Suppressor macrophage treated with lipopolysaccharide for 1 hour (primary cell): ENCODE measurements around the gene PRDM16.

Source experiments
- DNase-seq, 3 donors: peaks; one replicate each; pipeline ENCODE4 v3.0.0-alpha.2; 2020 to 2022

Gene PRDM16

DNA sequence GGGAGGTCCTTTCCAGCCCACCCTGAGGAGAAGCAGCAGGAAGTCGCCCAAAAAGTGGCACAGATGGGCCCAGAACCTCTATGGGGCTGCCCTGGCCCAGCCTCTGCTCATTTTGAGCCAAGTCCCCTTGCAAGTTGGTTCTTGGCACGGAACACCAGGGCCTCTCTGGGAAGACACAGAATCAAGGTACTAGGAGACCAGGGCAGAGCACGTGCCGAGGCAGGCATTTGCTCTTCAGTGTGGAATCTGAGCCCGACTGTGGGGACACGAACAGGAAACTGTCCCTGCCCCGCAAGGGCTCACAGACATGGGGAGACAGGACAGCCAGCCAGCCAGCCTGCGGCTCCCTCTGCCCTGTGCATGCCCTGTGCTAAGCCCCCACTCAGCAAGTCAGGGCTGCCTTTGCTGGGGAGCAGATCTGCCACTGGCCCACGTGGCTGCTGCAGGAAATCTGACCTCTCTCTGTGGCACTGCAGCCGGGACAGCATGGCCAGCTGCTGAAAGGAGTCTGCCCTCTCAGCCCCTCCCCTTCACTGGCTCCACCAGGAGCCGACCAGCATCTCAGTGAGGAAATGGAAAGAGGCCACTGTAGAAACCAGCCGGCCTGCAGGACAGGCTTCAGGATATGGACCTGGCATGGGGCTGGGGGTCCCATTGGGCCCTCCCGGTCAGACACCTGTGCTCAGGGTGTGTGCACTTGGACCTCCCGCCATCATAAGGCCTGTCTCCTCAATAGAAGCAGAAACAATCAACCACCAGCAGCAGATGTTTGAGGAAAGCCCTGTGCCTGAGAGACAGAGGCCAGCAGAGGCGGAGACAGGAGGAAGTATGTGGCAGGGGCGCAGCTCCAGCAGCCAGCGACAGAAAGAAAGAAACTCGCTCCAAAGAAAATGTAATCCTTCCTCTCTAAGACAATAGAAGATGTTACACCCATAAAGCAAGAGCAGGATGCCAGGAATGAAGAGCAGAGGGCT lies 389.2 kb downstream of the PRDM16 start:
- DNase-seq, result no peak

DNA sequence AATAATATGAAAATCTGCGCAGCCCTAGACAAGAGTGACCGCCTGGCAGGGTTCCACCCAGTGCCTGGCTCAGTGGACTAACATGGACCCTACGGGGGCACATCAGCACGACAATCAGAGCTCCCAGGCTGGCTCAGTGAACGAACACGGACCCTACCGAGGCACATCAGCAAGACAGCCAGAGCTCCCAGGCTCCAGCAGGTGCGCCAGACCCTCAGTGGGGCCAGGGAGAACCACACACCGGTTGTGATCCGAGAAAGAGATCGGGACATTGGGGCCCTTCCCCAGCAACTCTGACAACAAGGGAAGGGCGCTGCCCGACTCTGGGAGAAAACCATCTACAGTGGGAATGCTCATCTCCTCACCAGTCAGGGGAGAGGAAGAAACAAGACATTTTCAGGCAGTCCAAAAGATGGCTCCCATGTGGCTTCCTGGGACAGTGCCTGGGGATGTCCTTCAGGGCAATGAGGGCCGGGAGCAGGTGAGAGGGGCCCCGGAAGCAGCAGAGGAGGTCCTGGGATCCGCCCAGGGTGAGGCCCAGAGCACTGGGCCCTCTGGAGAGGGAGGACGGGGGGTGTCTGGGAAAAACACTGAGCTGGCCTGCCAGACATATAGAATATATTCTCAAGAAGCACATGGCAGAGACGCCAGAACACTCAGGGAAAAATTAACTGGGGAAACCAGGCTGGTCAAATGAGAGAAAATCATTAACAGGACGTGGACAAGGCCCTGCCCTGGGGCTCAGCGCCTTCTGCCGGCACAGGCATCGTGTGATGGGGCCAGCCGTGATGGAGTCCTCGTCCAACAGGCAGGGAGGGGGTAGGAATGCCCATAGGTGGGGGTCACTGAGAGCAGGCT lies 390.3 kb downstream of the PRDM16 start:
- no peak for DNase-seq

DNA sequence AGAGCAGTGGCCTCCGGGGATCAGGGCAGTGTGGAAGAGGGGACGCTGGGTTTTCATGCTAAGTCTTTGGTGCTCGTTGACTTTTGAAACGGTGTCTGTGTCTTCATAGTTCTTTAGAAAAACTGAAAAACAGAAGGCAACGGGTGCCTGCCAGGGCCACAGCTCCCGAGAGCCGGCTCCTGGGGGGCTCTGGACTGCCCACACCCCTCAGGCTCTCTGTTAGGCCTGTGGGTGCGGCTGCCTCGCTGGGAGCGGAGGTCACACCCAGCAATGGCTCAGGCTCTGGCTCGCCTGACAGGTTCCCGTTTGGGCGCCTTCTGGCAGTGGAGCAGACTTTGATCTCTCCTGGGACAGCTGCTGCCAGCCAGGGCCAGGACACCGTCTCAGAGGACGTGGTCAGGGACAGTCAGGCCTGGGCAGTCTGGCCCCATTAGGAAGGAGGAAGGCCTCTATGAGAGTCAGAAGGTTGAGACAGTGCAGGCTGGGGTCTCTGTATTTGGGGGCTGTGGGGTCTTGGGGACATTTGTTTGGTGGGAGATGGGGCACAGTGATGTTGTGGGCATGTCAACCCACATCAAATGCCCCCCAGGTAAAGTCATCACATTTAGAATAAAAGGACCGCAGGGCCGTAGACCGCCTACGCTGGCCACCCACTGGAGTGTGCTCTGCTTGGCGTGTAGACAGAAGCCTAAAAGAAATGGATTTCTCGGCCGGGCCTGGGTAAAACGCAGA lies 391.1 kb downstream of the PRDM16 start:
- no peak for DNase-seq

DNA sequence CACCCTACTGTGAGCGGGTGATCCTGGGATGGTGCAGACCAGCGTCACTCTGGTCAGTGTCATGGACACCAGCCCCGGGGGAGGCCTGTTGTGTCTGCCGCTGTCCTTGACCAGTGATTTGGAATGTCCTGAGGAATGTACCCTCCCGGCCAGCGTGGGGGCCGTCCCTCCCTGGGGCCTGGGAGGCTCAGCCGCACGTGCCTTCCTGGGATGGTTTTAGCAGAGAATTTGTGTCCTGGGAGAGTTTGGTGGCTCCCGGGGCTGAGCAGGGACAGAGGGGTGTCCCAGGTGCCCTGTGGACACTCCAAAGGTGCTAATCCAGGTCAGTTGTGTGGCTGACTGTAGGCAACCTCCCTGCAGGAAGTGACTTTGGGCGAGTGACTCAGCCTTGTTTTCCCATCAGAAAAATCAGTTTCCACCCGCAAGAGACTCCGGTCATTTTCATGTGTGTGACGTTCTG lies 391.7 kb downstream of the PRDM16 start:
- no peak for DNase-seq

DNA sequence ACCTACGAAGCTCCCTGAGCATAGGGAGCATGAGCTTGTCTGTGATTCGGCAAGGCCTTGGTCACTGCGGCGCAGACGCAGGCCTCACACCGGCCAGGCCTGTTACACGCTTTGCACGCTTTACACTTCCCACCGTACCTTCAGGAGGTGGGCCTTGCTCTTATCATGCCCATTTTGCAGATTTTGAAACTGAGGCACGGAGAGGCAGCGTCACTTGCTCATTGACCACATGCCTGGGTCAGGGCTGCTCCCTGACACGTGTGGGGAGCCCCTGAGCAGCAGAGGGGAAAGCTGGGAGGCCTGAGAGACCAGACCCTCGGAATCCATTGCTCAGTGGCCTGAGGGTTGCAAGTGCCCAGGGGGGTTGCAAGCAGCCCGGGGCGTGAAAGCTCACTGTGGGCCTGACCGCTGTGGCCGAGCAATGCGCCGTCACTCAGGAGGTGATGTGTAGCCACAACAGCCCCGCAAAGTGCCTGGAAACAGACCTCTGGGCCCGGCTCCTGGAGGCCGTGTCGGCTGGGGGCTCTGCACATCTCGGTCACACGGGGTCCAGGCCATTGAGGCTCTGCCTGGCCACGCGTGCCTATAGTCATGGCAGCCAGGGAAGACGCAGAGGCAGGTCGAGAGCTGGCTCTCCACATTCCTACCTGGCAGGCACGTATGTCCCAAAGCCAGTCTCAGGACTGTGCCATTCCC lies 392.4 kb downstream of the PRDM16 start:
- no peak for DNase-seq

DNA sequence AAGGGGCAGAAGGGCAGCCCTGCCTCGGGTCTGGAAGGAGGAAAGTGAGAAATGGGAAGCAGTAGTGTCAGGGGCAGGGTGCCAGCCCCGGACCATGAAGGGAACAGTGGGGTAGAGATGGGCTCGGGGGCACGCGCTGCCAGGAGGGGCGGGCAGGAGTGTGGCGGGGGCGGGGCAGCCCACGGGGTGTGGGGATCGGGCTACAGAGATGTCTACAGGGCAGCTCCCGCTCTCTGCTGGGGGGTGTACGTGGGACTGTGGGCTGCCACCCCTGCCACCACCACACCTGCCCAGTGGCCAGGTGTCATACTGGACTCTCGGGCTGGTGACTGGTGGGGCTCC lies 392.9 kb downstream of the PRDM16 start:
- no peak for DNase-seq

DNA sequence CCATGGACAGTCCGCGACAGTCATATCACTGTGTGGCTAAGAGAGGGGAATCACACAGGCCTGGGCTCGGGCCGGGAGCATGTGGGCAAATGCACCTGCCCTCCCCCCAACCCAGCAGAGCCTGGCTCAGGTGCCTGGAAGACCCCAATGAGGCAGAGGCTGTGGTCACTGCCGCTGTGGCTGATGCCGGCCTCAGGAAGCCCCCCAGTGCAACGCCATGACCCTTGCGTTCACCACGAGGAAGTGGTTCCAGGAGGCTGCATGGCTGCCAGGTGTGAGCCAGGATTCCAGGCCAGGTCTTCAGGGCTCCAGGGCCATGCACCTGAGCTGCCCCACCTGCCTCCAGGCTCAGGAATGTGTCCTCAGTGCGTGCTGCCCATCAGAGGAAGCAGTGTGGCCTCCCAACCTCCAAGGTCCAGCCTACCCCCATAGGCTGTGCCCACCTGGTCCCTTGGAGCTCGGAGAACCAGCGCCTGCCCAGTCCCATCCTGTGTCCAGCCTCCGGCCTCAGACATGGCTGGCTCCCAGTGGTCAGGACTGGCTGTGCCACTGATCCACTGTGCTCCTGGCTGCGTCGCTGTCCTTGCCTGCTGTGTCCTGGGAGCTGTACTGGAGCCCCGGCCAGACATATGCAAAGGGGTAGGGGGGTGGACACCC lies 393.5 kb downstream of the PRDM16 start:
- DNase-seq, result no peak

DNA sequence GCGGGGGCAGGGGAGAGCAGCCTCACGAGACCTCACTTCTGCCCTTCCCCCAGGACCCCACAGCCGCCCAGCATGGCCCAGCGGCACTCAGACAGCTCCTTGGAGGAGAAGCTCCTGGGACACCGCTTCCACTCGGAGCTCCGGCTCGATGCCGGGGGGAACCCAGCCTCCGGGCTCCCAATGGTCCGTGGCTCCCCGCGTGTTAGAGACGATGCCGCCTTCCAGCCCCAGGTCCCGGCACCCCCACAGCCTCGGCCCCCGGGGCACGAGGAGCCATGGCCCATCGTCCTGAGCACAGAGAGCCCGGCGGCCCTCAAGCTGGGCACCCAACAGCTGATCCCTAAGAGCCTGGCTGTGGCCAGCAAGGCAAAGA lies 394.0 kb downstream of the PRDM16 start:
- no peak for DNase-seq

DNA sequence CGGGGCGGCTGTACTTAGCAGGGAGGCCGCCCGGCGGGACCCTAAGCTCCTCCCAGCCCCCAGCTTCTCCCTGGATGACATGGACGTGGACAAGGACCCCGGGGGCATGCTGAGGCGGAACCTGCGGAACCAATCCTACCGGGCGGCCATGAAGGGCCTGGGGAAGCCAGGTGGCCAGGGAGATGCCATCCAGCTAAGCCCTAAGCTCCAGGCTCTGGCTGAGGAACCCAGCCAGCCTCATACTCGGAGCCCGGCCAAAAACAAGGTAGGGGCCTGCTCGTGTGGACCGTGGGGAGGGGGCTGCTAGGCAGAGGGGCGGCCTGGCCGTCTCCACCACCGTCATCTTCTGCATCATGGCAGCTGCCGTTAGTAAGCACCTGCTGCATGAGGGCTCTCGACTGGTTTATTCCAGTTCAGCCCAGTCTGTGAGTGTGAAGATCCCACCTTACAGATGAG lies 394.4 kb downstream of the PRDM16 start:
- no peak for DNase-seq

DNA sequence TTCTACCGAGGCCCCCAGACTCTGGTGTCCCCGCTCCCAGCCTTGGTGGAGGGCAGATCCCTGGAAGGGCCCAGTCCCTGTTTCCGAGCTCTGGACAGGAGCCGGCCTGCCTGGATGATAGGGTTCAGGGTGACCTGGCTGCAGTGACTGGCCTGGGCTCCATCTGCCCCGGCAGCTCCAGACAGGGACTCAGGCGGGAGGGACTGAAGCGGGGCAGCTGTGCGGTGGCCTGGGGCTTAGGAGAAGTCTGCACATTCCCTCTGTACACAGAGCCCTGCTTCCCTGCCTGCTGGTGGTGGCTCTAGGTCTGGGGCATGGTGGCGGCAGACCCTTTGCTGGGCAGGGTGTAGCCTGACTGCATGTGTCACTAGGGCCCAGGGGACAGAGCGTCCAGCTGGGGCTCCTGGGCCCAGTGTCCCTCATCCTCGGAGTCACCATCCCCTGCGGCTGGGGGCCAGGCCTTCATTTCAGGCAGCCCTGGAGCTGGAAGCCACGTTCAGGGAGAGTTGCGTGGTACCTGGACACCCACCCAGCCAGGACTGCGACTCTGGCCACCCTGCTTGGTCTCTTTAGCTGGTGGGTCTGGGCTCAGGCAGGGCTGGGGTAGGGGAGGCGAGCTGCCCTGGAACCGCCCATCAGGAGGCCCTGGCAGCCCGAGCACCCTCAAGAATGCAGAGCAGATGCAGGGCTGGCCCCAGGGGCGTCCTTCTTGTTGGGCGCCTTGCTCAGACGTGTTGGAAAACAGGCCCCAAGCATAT lies 395.1 kb downstream of the PRDM16 start:
- DNase-seq, result no peak

DNA sequence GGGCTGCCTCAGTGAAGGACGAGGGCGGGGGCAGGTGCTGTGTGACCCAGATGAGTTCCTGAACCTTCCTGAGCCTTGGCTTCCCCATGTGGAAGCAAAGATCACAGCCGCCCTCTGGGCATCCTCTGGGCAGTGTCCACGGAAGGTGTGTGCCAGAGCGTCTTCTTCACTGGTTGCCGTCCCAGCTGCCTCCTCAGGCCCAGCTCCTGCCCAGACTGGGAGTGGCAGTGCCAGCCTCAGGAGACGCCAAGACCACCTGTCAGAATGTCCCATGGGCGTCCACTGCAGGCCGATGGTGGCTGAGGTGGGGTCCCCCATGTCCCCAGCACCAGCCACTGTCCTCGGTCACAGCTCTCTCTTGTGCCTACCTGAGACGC lies 395.6 kb downstream of the PRDM16 start:
- DNase-seq, result no peak

DNA sequence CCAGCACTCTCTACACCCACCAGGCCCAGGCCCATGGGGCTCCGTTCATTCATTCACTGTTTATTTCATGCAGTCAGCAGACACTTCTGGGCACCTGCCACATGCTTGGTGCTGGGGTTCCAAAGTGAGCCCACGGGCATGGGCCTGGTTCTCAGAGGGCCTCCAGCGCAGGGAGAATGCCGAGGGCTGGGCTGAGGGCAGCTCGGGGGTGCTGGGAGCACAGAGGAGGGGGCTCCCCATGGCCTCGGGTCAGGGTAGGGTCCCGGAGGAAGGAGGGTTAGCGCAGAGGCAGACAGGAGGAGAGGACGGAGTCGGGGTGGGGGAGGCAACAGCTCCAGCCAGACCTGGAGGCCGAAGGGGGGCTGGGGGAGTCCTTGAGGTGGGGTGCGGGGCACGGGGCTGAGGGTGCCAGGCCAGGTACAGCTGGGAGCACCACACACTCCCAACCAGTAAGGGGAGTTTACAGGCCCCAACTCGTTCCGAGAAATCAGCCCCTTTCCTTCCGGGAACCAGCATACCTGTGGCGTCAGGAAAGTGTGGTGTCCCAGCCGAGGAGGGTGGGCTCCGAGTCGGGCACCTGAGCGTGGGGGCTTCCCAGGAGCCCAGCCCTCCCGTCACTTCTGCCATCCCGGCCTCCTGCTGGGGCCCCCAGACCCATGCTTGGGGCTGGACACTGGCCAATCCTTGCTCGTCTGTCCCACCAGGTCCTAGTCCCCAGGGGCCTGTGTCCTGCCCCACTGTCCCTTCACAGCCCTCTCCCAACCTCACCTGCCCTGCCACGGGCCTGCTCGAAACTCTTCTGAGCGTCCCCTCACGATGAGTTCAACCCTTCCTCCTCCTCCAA lies 396.3 kb downstream of the PRDM16 start:
- DNase-seq, result no peak

DNA sequence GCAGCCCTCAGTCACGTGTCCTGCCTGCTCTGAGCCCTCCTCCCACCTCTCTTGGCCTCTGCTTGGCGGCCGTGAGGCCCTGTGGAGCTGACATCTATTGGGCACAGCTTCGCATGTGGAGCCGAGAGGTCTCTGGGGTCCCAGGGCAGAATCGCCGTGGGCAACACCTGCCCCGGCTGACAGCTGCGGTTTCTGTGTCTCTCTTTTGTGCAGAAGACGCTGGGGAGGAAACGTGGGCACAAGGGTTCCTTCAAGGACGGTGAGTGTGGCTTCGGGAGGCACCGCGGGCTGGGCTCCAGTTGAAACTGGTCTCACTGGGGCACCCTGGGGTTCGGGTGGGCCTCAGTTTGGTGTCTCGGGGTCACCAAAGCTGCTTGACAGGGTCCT lies 396.9 kb downstream of the PRDM16 start:
- DNase-seq, result no peak

DNA sequence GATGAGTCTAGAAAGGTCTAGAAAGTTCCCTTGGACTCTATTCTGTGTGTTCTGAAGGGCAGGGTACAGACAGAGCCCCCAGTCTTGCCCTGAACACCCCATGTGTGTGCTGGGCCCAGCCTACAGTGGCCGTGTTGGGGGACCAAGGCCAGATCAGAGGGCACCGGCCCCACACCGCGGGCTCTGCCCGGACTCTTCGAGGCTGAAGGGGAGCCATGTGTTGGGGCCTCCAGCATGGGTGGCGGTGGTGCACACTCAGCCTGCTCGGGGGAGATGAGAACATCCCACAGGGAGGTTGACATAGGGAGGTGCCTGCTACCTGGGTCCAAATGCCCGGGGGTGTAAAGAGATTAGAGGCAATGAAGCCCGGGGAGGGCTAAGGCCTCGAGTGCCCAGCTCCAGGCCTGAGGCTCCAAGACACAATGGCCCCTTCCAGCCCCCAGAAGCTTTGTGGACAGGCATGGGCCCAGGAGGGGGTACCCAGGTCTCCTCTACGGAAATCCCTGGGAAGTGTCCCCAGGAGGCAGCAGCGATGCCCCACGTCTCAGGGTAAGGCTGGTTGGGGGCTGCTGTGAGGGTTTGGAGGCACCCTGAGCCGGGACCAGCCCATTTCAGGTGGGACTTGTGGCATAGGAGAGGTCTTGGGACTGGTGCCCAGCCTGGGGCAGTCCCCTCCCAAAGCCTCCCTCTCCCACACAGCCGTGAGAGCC lies 397.5 kb downstream of the PRDM16 start:
- no peak for DNase-seq

DNA sequence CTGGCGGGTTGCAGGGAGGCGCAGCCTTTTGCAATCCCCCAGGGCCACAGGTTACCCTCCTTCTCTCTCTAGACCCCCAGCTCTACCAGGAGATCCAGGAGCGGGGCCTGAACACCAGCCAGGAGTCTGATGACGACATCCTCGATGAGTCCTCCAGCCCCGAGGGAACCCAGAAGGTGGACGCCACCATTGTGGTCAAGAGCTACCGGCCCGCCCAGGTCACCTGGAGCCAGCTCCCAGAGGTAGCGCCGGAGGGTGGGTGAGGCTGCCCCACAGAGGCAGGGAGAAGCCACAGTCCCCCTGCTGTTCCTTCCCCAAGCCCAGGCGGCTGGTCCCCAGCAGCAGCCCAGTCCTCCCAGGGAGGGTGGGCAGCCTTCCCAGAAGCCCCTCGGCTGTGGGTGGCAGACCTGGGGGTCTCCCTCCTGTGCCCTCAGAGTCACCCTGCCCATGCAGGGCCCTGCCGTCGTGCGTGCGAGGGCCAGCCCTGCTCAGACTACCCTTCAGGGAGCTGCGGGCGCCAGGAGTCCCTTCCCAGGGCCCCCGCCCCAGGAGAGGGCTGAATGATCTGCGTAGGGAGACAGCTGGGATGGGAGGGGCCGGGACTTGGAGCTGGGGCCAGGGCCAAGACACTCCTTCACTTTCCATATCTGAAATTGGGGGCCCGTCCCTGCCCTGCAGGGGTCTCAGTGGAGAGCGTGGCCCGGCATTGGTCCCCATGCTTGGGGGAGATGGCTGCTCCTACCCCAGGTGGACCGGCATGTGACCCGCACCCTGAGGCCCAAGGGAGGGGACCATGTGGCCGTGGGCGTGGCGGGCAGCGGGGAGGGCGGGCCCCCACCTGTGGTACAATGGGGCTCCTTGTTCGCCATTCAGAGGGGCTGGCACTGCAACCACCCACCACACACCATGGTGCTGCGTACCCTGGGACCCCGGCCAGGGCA lies 398.4 kb downstream of the PRDM16 start:
- DNase-seq, result no peak

DNA sequence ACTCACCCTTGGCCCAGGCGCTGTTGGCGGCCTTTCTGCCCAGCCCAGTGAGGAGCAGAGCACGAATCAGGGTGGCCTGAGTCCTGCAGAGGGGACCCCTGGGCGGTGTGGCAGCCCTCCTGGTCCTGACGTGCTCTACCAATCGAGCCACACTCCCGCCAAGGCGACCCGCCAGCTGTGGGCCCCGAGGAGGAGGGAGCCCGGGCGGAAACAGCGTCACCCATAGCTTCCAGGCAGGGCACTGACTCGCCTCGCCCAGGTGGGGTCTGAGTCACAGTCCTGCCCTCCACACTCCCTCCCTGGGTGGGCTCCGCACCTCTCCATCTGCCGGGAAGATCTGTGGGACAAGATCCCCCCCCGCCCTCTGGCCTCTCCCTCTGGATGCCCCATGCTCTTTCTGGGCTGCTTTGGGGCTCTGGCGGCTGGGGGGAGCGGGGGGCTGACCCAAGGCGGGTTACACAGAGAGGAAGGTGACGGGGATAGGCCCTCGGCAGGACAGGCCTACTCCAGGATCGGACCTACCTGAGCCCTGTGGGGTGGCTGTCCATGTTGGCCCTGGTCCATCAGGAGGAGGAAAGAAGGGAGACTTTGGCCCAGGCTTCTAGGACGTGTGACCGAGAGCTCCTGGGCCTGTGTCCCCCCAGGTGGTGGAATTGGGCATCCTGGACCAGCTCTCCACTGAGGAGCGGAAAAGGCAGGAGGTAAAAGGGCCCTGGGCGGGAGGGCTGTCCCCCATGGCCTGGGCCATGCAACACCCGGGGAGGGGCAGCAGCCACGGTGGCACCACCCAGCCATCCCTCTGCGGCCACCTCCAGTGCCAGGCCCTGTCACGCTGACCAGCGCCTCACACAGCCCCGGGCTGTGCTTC lies 399.5 kb downstream of the PRDM16 start:
- DNase-seq, result no peak

DNA sequence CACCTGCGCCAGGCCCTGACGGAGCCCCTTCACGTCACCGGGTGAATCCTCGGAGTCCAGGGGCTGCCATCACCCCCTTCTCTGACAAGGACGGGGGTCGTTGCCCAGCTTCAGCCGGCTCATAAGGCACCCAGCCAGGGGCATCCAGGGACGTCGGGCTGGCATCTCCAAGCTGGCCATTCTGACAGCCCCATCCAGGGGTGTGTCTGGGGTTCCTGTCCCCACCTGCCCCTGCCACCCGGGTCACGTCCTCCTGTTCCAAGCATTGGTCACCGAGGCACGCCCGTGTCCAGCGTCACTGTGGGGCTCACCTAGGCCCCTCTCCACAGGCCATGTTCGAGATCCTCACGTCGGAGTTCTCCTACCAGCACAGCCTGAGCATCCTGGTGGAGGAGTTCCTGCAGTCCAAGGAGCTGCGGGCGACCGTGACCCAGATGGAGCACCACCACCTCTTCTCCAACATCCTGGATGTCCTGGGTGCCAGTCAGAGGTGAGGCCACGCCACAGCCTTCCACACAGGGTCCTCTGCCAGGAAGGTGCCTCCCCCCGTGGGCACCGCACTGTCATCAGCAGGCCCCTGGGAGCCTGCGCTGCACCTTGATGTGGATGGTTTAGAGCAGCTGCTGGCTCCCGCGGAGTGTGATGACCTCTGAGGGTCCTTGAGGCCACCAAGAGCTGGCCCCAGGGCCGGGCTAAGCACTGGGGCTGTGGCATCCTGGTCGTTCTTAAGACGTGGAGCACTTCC lies 400.3 kb downstream of the PRDM16 start:
- no peak for DNase-seq
